Activated T-cell treated with anti-CD3 and anti-CD28 coated beads, Interleukin-2, amount 50 U/mL, for 1 hour (primary cell): ENCODE data around the gene CRHR2.
"Not testable (repeated sequence)": the region's sequence is repeated elsewhere in the genome, so short reads cannot be mapped to it uniquely, and the experiment has no call there.

ENCODE experiments used
- DNase-seq: peaks from one replicate; pipeline ENCODE4 v3.0.0-alpha.2; 2020

Gene CRHR2

GRCh38 chr7:30682212-30683083 is at the start of gene CRHR2:
CRHR2 (minus strand) TSS chr7:30682456; CDS start chr7:30682280, 176 bp downstream.
- DNase-seq: peak; percentile 48

- DNase-seq: no peak
Observed at GRCh38 chr7:30731581-30731980, 49.3 kb upstream of the CRHR2 start.

DNA sequence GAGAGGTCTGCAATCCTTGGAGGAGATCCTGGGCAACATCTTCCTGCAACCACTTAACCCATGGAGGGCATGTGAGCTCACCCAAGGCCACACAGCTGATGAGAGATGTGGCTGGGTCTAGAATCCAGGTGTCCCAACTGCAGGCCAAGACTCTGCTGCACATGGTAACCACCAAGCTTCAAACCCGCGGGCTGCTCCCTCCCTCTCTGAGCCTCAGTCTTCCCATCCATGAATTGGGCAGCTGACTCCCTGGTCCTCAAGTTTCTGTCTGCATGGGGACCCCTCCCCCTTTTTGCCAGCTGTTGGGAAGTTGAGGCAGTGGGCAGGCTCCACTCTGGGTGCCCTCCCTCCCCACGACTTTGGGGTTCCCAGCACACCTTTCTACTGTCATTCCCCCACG is 48.7 kb upstream of the CRHR2 start:
- no peak for DNase-seq

- no peak for DNase-seq
Observed at GRCh38 chr7:30730097-30730496, 47.8 kb upstream of the CRHR2 start.

DNA sequence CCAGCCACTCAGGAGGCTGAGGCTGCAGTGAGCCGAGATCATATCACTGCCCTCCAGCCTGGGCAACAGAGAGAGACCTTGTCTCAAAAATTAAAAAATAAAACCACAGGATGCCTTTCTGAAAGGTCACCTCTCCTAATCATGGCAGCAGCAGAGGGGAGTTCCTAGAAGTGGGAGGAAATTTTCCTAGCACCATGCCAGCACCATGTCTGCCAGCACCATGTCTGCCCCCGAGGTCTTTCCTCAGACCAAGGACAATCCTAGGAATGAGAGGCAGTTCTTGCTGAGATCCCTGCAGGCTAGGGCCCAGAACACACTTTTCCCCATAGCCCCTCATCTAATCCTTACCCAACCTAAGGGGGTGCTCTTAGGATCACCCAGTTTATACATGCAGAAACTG is 47.4 kb upstream of the CRHR2 start:
- DNase-seq: no peak

DNA sequence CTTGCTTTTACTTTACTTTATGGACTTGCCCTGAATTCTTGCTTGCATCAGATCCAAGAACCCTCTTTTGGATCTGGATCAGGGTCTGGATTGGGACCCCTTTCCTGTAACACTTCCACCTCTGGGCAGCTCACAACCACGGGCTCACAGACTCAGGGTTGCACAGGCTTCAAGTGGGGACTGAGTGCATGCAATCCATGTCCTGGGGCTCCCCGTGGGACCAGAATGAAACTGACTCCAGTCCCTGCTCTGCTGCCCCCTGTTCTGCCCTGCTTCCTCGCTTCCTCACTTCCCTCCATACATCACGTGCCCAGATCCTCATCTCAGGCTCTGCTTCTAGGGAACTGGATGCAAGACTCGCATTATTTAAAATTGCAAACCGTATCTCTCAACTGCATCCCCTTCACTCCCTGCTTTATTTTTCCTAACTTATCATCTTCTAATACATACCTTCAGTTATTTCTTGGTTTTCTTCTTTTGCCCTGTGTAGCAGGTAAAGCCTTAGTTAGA is 46.4 kb upstream of the CRHR2 start:
- no peak for DNase-seq

DNA sequence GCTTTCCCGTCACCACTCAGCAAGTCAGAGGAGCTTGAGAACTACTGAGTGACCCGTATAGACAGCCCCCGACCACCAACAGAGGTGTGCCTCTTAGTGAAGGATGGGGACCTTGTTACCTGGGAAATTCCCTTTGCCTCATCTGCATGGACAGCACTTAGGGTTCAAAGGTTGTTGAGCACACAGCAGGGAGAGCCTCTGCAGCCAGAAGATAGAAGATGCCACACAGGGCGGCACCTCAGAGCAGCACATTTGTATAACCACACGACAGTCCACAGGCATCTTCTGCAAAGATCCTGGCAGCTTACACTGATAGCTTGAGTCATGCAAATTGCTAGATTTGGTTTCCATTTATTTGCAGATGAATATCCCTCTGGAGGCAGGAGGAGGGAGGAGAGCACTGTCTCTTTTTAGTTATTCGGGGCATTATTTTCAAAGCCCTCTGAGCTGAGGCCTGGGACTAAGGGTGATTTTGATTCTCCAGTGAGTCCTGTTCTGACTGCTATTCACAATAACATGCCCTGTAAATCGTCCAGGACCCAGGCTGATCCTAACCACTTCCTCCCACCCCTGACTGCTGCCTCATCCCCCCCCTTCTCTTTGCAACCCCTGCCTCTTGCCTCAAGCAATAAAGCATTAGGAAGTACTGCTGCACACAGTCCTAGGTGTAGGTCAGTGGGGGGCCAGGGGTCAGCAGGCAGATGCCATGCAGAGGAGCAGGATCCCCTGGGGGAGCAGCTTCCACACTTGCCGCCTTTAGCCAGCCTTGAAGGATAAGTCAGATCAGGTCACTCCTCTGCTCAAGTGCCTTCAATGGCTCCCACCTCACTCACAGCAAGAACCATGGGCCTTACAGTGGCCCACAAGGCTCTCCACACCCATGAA is 45.0 kb upstream of the CRHR2 start:
- DNase-seq: peak; percentile 36

GRCh38 chr7:30726296-30727006 is 44.2 kb upstream of the CRHR2 start:
- peak; percentile 34 for DNase-seq

DNA sequence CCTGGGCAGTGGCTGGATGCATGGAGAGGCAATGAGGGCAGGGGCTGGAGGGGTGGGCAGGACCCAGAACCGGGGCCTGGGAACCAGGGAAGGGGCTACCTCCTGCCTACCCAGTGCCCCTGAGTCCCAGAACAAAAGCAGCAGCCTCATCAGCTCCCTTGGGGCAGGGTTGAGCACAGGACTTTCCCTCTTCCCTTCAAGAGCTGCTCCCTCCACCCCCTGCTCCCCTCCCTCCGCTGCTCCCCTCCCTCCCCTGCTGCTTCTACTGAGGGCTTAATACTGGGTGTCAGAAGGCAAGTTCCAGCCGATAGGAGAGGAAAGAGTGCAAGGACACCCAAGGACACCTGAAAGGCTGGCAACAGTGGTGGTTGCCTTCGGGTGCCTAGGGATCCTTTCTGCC is 41.5 kb upstream of the CRHR2 start:
- no peak for DNase-seq

- DNase-seq: no peak
Observed at GRCh38 chr7:30722671-30723070, 40.4 kb upstream of the CRHR2 start.

- DNase-seq: no peak
Observed at GRCh38 chr7:30722187-30722586, 39.9 kb upstream of the CRHR2 start.

- DNase-seq: no peak
Observed at GRCh38 chr7:30721211-30721610, 39.0 kb upstream of the CRHR2 start.

DNA sequence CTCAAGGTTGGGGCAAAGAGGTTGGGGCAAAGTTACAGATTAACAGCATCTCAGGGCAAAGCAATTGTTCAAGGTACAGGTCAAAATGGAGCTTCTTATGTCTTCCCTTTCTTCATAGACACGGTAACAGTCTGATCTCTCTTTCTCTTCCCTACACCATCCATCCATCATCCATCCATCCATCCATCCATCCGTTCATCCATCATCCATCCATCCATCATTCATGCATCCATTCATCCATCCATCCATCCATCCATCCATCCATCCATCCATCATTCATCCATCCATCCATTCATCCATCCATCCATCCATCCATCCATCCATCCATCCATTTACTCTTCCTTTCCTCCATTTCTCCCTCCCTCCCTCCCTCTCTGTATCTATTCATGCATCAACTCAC is 37.2 kb upstream of the CRHR2 start:
- DNase-seq: not testable (repeated sequence)

DNA sequence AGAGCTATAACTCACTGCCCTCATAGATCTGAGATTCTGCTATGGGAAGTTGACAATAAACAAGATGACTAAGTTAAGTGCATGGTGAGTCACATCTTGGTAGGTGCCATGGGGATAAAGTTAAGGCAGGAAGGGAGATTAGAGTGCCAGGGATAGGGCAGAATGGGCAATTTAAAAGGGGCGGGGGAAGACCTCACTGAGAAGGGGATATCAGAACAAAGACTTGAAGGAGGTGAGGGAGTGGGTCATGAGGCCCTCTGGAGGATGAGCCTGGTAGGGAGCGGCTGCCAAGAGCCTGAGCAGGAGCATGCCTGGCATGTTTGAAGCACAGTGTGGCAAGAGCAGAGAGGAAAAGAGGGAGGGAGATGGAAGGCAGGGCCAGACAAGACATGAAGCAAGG is 34.9 kb upstream of the CRHR2 start:
- no peak for DNase-seq

- no peak for DNase-seq
Observed at GRCh38 chr7:30714129-30714528, 31.9 kb upstream of the CRHR2 start.

GRCh38 chr7:30713392-30713791 is 31.1 kb upstream of the CRHR2 start:
- DNase-seq: no peak

DNA sequence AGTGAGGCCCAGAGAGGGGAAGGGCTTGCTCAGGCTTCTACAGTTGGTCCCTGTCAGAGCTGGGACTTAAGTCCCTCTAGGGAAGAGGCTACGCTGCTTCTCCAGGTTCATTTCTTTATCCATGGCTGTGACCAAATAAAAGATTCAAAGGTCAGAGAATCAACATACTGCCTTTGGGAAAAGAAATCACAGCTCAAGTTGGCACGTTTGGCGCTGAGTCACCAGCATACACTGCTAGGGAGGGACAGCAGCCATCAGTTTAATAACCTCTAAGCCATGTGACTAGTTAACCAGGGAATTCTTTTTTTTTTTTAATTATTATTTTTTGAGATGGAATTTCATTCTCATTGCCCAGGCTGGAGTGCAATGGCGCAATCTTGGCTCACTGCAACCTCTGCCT is 28.4 kb upstream of the CRHR2 start:
- no peak for DNase-seq

GRCh38 chr7:30709549-30709948 is 27.3 kb upstream of the CRHR2 start:
- DNase-seq: no peak

DNA sequence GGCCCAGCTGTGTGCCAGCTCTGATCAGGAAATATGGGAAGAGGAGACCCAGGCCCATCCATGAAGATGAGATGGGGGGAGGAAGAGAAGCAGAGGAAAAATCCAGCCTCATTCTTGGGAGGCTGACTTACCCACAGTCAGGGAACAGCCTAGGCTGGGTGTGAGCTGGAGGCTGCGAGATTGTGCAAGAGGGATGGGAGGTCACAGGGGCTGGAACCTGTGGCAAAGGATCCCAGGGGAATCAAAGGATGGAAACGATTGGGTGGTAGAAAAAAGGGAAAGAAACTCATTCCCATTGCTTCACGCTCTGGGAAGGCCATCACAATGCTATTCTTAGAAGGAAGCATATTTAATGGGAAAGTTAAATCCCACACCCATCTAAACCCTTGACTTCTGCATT is 26.7 kb upstream of the CRHR2 start:
- DNase-seq: no peak

GRCh38 chr7:30708412-30708811 is 26.2 kb upstream of the CRHR2 start:
- DNase-seq: no peak

GRCh38 chr7:30707391-30708357 is 25.4 kb upstream of the CRHR2 start:
- DNase-seq: no peak

- DNase-seq: no peak
Observed at GRCh38 chr7:30706908-30707307, 24.7 kb upstream of the CRHR2 start.
